PC-9 (cell line): ENCODE results near the gene ZNF516. TPM values are rescaled to one million over a fixed set of nuclear protein-coding genes. Genes with fewer than 3 reads are reported as not detected.

Experiments
- BruUV-seq: library from RNA; stranded (reverse); fragments of 400-500 nt; replicated peaks from 2 replicates; lab custom pipeline; 2021; lab: Mats Ljungman, UMichigan
- CTCF ChIA-PET: fragments of 300-600 bp; sonication (Branson Sonifier 250); formaldehyde crosslinking; loops from one replicate; lab custom pipeline; 2022; ENCODE audit warnings: antibody characterized with exemption; lab: Charles Lee
- POLR2A ChIA-PET: fragments of 300-600 bp; sonication (Branson Sonifier 250); formaldehyde crosslinking; loops from one replicate; lab custom pipeline; 2022; ENCODE audit warnings: antibody characterized with exemption; ENCODE audit not compliant: unreplicated experiment; lab: Charles Lee
- DNase-seq, 2 experiments: peaks; one replicate each; pipeline versions ENCODE4 v3.0.0 to v3.0.0-alpha.2; 2015 to 2022; ENCODE audit warnings: mixed read lengths in 1 of 2
- H2AFZ ChIP-seq: fragments of 200-600 bp; sonication (generic); 2 replicates; pipeline ENCODE4 v1.8.1; 2017; ENCODE audit warnings: antibody characterized with exemption
- H3F3A ChIP-seq: fragments of 200-600 bp; sonication (generic); 2 replicates; pipeline ENCODE4 v1.8.1; 2017; ENCODE audit warnings: antibody characterized with exemption, mild to moderate bottlenecking, low read depth; ENCODE audit not compliant: insufficient read depth
- H3K27ac ChIP-seq: fragments of 200-600 bp; sonication (generic); 2 replicates; pipeline ENCODE4 v1.6.1; 2016; ENCODE audit warnings: mixed run types
- H3K27me3 ChIP-seq: fragments of 200-600 bp; sonication (generic); 2 replicates; pipeline ENCODE4 v1.6.1; 2016; ENCODE audit warnings: low read depth, mixed run types; ENCODE audit not compliant: insufficient read depth
- H3K36me3 ChIP-seq: fragments of 200-600 bp; sonication (generic); 2 replicates; pipeline ENCODE4 v1.6.1; 2016; ENCODE audit warnings: low read depth, mixed run types
- H3K4me1 ChIP-seq: fragments of 200-600 bp; sonication (generic); replicated peaks from 2 replicates; pipeline ENCODE4 v1.6.1; 2016; ENCODE audit warnings: mixed run types; ENCODE audit not compliant: insufficient read depth
- H3K4me2 ChIP-seq: fragments of 200-600 bp; sonication (generic); 2 replicates; pipeline ENCODE4 v1.6.1; 2017; ENCODE audit warnings: mixed run types
- H3K4me3 ChIP-seq: fragments of 200-600 bp; sonication (generic); 2 replicates; pipeline ENCODE4 v1.6.1; 2016; ENCODE audit warnings: mixed run types
- H3K79me2 ChIP-seq: fragments of 200-600 bp; sonication (generic); 2 replicates; pipeline ENCODE4 v1.6.1; 2017; ENCODE audit warnings: low read depth, mixed run types
- H3K9me2 ChIP-seq: fragments of 200-600 bp; sonication (generic); 2 replicates; pipeline ENCODE4 v1.8.1; 2017; ENCODE audit warnings: mild to moderate bottlenecking; ENCODE audit not compliant: insufficient read depth
- H3K9me3 ChIP-seq: fragments of 200-600 bp; sonication (generic); 2 replicates; pipeline ENCODE4 v1.8.1; 2016; ENCODE audit warnings: low read depth; ENCODE audit not compliant: insufficient read depth
- H4K20me1 ChIP-seq: fragments of 200-600 bp; sonication (generic); 2 replicates; pipeline ENCODE4 v1.8.1; 2017; ENCODE audit not compliant: insufficient read depth
- CTCF ChIP-seq: fragments of 200-600 bp; sonication (generic); conservative IDR thresholded peaks from 2 replicates; pipeline ENCODE4 v1.6.1; 2017; ENCODE audit warnings: mixed run types, antibody characterized with exemption, mild to moderate bottlenecking, moderate library complexity
- EZH2 ChIP-seq: fragments of 200-600 bp; sonication (generic); IDR thresholded peaks from 2 replicates; pipeline ENCODE4 v1.8.0; 2017; ENCODE audit warnings: antibody characterized with exemption, low read depth
- intact Hi-C: fragments of 100-400 bp; cut with micrococcal nuclease; formaldehyde crosslinking; loops from one replicate; pipeline ENCODE4 v1.10.0; 2022; ENCODE audit not compliant: unreplicated experiment
- total RNA-seq: library from RNA; stranded (reverse); gene quantifications from 2 replicates; pipeline ENCODE4 v1.2.3, GENCODE V29; 2021

Gene ZNF516
- total RNA-seq, 1 experiment from 2014 or later = 32.7 TPM

GRCh38 chr18:76443519-76444445 is 51.3 kb downstream of the ZNF516 start:
- no peak for DNase-seq
- Histone ChIP-seq H3F3A (no peaks in the 10 kb centered on the region), H3K79me2 (peaks cover 19% of the 10 kb centered on the region), H3K27me3 (no peaks in the 10 kb centered on the region), H3K4me2 (no peak overlapping the region), H3K36me3 (no peaks in the 10 kb centered on the region), H3K27ac (no peak overlapping the region), H3K9me3 (no peaks in the 10 kb centered on the region), H3K4me3 (no peak overlapping the region), H3K4me1 (no peaks in the 10 kb centered on the region), H2AFZ (no peak overlapping the region), H3K9me2 (no peaks in the 10 kb centered on the region), H4K20me1 (peaks cover 47% of the 10 kb centered on the region)
- BruUV-seq = no TSS peak
- ChIA-PET POLR2A (no interaction called here), CTCF (no interaction called here)
- TF ChIP-seq CTCF (no peak), EZH2 (no peak)
- intact Hi-C loops = no loop called here

GRCh38 chr18:76442413-76443171 is 52.5 kb downstream of the ZNF516 start:
- peaks cover 13% of the 10 kb centered on the region for H3K79me2 ChIP-seq
- H3K4me1 ChIP-seq = no peaks in the 10 kb centered on the region

More at GRCh38 chr18:76442413-76443171, 52.5 kb downstream of the ZNF516 start:
- Histone ChIP-seq H3K9me2 (no peaks in the 10 kb centered on the region), H3K4me2 (no peak overlapping the region), H3K9me3 (no peaks in the 10 kb centered on the region), H3K27ac (no peak overlapping the region), H2AFZ (no peak overlapping the region), H3K4me3 (no peak overlapping the region), H3K36me3 (no peaks in the 10 kb centered on the region), H4K20me1 (peaks cover 54% of the 10 kb centered on the region), H3F3A (no peaks in the 10 kb centered on the region), H3K27me3 (no peaks in the 10 kb centered on the region)
- DNase-seq = no peak
- TF ChIP-seq EZH2 (no peak), CTCF (no peak)
- CTCF ChIA-PET = no interaction called here
- POLR2A ChIA-PET = no interaction called here
- BruUV-seq = no TSS peak
- intact Hi-C loops = no loop called here
